Heart right ventricle (tissue), 16 donors: ENCODE data around the gene DNAH8. TPM values are rescaled to one million over a fixed set of nuclear protein-coding genes. Genes with fewer than 3 reads are reported as not detected.

Source experiments
- ATAC-seq, 8 donors: fragments of 200-7000 bp; cut with Tn5 transposase; one replicate each; pipeline ENCODE4 v1.9.1; 2020; ENCODE audit warnings: mild to moderate bottlenecking in 8 of 8, moderate library complexity in 8 of 8, moderate number of reproducible peaks in 1 of 8
- DNase-seq, 2 donors: peaks; one replicate each; pipeline ENCODE4 v3.0.0-alpha.2; 2020
- H3K27ac ChIP-seq, 10 donors: fragments of 200-600 bp; sonication (generic) in 2 of 10; one replicate each; pipeline versions ENCODE4 v1.5.0 to v1.8.0; 2020 to 2022; ENCODE audit warnings: mild to moderate bottlenecking in 3 of 10
- H3K27me3 ChIP-seq, 7 donors: fragments of 200-600 bp; one replicate each; pipeline ENCODE4 v1.8.0; 2021 to 2022; ENCODE audit warnings: mild to moderate bottlenecking in 2 of 7
- H3K36me3 ChIP-seq, 9 donors: fragments of 200-600 bp; sonication (generic) in 1 of 9; one replicate each; pipeline versions ENCODE4 v1.5.0 to v1.8.0; 2020 to 2022; ENCODE audit warnings: mild to moderate bottlenecking in 2 of 9
- H3K4me1 ChIP-seq, 9 donors: fragments of 200-600 bp; sonication (generic) in 1 of 9; one replicate each; pipeline versions ENCODE4 v1.5.0 to v1.8.0; 2020 to 2022; ENCODE audit warnings: mild to moderate bottlenecking in 4 of 9
- H3K4me3 ChIP-seq, 10 donors: fragments of 200-600 bp; sonication (generic) in 2 of 10; one replicate each; pipeline versions ENCODE4 v1.5.0 to v1.8.0; 2020 to 2022; ENCODE audit warnings: mild to moderate bottlenecking in 7 of 10, moderate library complexity in 2 of 10
- H3K9me3 ChIP-seq, 11 donors: fragments of 200-600 bp in 10 of 11; sonication (generic) in 2 of 11; one replicate each; pipeline versions ENCODE4 v1.5.0 to v1.8.0; 2013 to 2022; ENCODE audit warnings: mild to moderate bottlenecking in 2 of 11, control low read depth in 1 of 11, moderate library complexity in 1 of 11
- CTCF ChIP-seq, 9 donors: fragments of 200-600 bp; sonication (generic) in 2 of 9; IDR thresholded peaks; one replicate each; pipeline versions ENCODE4 v1.5.0 to v1.8.0; 2021 to 2022; ENCODE audit warnings: antibody characterized with exemption in 9 of 9, mild to moderate bottlenecking in 5 of 9, moderate library complexity in 1 of 9
- WGBS, 2 donors: extraction: QIAGEN DNeasy Blood & Tissue Kit; methylation state at CpG; one replicate each; pipeline ENCODE4 v1.1.7; 2013; ENCODE audit warnings: inconsistent platforms in 1 of 2; 5-methylcytosine and 5-hydroxymethylcytosine counted together
- intact Hi-C, 10 donors: fragments of 100-400 bp; cut with DNase I; formaldehyde crosslinking; loops; one replicate each; pipeline versions ENCODE4 v1.11.1 to v1.14.2; 2022
- polyA plus RNA-seq, 2 donors: library from polyadenylated mRNA; stranded (reverse); fragments of 200-250 nt; gene quantifications; one replicate each; pipeline ENCODE4 v1.2.3, GENCODE V29; 2013
- total RNA-seq, 10 donors: library from RNA; stranded (reverse); fragmentation: NEBNext Ultra II Directional in 3 of 10; extraction: Animal tissue kit (Norgen Biotek cat#: 25700) in 3 of 10; gene quantifications; one replicate each; pipeline versions ENCODE4 v1.2.1 to v1.2.4, GENCODE V29; 2021 to 2023
- donor health status: Arrhythmogenic right ventricular cardiomyopathy.
- donor health status: ischemic (EF 13 %, LVEDD 7.1; RV severe dilation, severe dysfunction).
- donor health status: healthy with polysubstance abuse.
- donor health status: DM: no; HTN: yes; CAD: no.
- donor health status: DM: no; HTN: no; CAD: no.
- donor health status: ischemic (EF 25% LVEDD 6.9; RV normal size, moderate dysfunction).
- donor health status: ischemic (EF 25% LVEDD 5.7; RV mildly dilated, moderate dysfunction).
- donor health status: healthy.
- donor health status: DM: yes; HTN: yes; CAD: no.
- donor health status: Ischemic cardiomyopathy.
- donor health status: ischemic (EF 35%, LVEDD 5.7; RV mildly dilated, moderate dysfunction).
- donor health status: nonischemic (EF 11% LVEDD 7.7; RV severe dilation, severe dysfunction).
- donor health status: DM: yes; HTN: yes; CAD: no.
- donor health status: PGD.
- donor health status: ischemic (EF 29% LVEDD 5.4; RV normal size, mild dysfunction).
- donor health status: nonischemic (EF 23%, LVEDD 6.1; RV moderate dilation, normal function).

Gene DNAH8
- total and polyA plus RNA-seq, 12 donors: 0.02 to 0.09 (median 0.03) TPM; not detected in 8

GRCh38 chr6:39072830-39073229 is 357.7 kb downstream of the DNAH8 start:
- no peak for TF ChIP-seq CTCF (IDR thresholded peaks at IDR 0.05)
- ATAC-seq (no peak), DNase-seq (no peak)
- Histone ChIP-seq H3K9me3 (no peaks in the 10 kb centered on the region), H3K36me3 (no peaks in the 10 kb centered on the region), H3K27me3 (peaks cover 0 to 12% (median 0%) of the 10 kb centered on the region in 7 donors), H3K27ac (no peak overlapping the region), H3K4me1 (no peaks in the 10 kb centered on the region), H3K4me3 (no peak overlapping the region)
- intact Hi-C loops: no loop called here
- WGBS, 2 donors: 93% methylated on average over 9 of the region's 9 CpGs

- no peaks in the 10 kb centered on the region for H3K36me3 ChIP-seq
- WGBS, 2 donors: 84 to 86% methylated on average over 17 of the region's 17 CpGs
- H3K27ac ChIP-seq: no peak overlapping the region
- TF ChIP-seq CTCF (IDR thresholded peaks at IDR 0.05): no peak
- H3K9me3 ChIP-seq: no peaks in the 10 kb centered on the region
- intact Hi-C loops: no loop called here
- no peaks in the 10 kb centered on the region for H3K4me1 ChIP-seq
- no peak overlapping the region for H3K4me3 ChIP-seq
- DNase-seq (no peak), ATAC-seq (no peak)
- H3K27me3 ChIP-seq: peaks cover 0 to 12% (median 0%) of the 10 kb centered on the region in 7 donors
Measured at GRCh38 chr6:39073471-39074355, 358.6 kb downstream of the DNAH8 start.

GRCh38 chr6:39074486-39074885 is 359.4 kb downstream of the DNAH8 start:
- TF ChIP-seq CTCF (IDR thresholded peaks at IDR 0.05): no peak
- 83 to 89% methylated on average over 9 of the region's 9 CpGs for WGBS, 2 donors

GRCh38 chr6:39075010-39075686 is 360.0 kb downstream of the DNAH8 start:
- no peak for DNase-seq
- intact Hi-C loops: no loop called here

More at GRCh38 chr6:39074486-39074885, 359.4 kb downstream of the DNAH8 start:
- no peak overlapping the region for H3K27ac ChIP-seq
- no peak overlapping the region for H3K4me3 ChIP-seq
- H3K27me3 ChIP-seq: peaks cover 0 to 11% (median 0%) of the 10 kb centered on the region in 7 donors
- intact Hi-C loops: no loop called here
- no peaks in the 10 kb centered on the region for H3K4me1 ChIP-seq
- DNase-seq (no peak), ATAC-seq (no peak)
- no peaks in the 10 kb centered on the region for H3K9me3 ChIP-seq
- no peaks in the 10 kb centered on the region for H3K36me3 ChIP-seq

More at GRCh38 chr6:39075010-39075686, 360.0 kb downstream of the DNAH8 start:
- WGBS, 2 donors: 52 to 66% methylated on average over 12 of the region's 12 CpGs
- ATAC-seq: no peak
- Histone ChIP-seq H3K4me1 (no peaks in the 10 kb centered on the region), H3K9me3 (no peaks in the 10 kb centered on the region), H3K27ac (no peak overlapping the region), H3K4me3 (no peak overlapping the region), H3K36me3 (no peaks in the 10 kb centered on the region), H3K27me3 (peaks cover 0 to 7% (median 0%) of the 10 kb centered on the region in 7 donors)
- no peak for TF ChIP-seq CTCF (IDR thresholded peaks at IDR 0.05)
